HepG2 (cell line): ENCODE data around the gene KIF26B.

ENCODE experiments used
- PHF8 ChIP-seq: sonication (generic); formaldehyde crosslinking; IDR thresholded peaks from 2 replicates; pipeline ENCODE4 v1.5.0; 2020; ENCODE audit warnings: missing genetic modification reagents
- TF ChIP-seq, protein P1 (sequence below): IDR thresholded peaks from 2 replicates; pipeline ENCODE4 v1.6.1; 2016

DNA sequence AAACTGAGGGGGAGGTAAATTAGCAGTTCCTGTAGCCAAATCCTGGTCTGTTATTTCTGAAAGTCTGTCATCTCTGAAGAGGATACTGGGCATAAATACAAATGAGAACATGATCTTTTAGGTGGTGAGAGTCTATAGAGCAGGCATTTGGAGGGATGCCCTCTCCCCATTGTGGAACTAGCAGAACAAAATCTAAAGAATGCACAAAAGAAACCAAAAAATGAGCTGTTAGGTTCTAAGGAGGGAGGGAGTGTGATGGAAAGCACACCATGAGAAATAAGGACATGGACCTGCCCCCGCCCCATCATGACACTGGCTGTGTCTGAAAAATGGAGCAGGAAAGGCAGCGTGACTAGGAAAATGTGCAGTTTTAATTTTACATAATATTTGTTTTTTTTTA is 262.0 kb downstream of the KIF26B start:
- TF ChIP-seq PHF8 (CRISPR knock-in tag): no peak
- TF ChIP-seq, protein P1, sequence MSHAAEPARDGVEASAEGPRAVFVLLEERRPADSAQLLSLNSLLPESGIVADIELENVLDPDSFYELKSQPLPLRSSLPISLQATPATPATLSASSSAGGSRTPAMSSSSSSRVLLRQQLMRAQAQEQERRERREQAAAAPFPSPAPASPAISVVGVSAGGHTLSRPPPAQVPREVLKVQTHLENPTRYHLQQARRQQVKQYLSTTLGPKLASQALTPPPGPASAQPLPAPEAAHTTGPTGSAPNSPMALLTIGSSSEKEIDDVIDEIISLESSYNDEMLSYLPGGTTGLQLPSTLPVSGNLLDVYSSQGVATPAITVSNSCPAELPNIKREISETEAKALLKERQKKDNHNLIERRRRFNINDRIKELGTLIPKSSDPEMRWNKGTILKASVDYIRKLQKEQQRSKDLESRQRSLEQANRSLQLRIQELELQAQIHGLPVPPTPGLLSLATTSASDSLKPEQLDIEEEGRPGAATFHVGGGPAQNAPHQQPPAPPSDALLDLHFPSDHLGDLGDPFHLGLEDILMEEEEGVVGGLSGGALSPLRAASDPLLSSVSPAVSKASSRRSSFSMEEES (CRISPR knock-in tag): no peak
